Testis (tissue), 3 donors: ENCODE data around the gene GPATCH2L. TPM values are rescaled to one million over a fixed set of nuclear protein-coding genes. Genes with fewer than 3 reads are reported as not detected.

ENCODE experiments used
- DNase-seq: peaks from one replicate; pipeline ENCODE4 v3.0.0-alpha.2; 2019
- H3K27ac ChIP-seq, 2 donors: fragments of 200-600 bp; sonication (generic); one replicate each; pipeline ENCODE4 v1.5.1; 2019
- H3K27me3 ChIP-seq: fragments of 200-600 bp; sonication (generic); one replicate; pipeline ENCODE4 v1.5.1; 2019
- H3K36me3 ChIP-seq: fragments of 200-600 bp; sonication (generic); one replicate; pipeline ENCODE4 v1.5.1; 2017; ENCODE audit warnings: low read depth; ENCODE audit errors: missing control alignments
- H3K4me1 ChIP-seq: fragments of 200-600 bp; sonication (generic); one replicate; pipeline ENCODE4 v1.5.1; 2019
- H3K4me3 ChIP-seq, 2 donors: fragments of 200-600 bp; sonication (generic); one replicate each; pipeline ENCODE4 v1.5.1; 2017 to 2019
- H3K9me3 ChIP-seq: fragments of 200-600 bp; sonication (generic); one replicate; pipeline ENCODE4 v1.5.1; 2017
- POLR2A ChIP-seq: fragments of 450-650 bp; IDR thresholded peaks from one replicate; pipeline ENCODE4 v1.6.1; 2017; ENCODE audit warnings: antibody characterized with exemption, mild to moderate bottlenecking, moderate library complexity
- WGBS, 2 donors: methylation state at CpG; one replicate each; pipeline ENCODE4 v1.1.5; 2018; 5-methylcytosine and 5-hydroxymethylcytosine counted together
- intact Hi-C: fragments of 100-400 bp; cut with DNase I; formaldehyde crosslinking; loops from one replicate; pipeline ENCODE4 v1.15.1; 2023; ENCODE audit warnings: low total_unique reads
- polyA plus RNA-seq: library from polyadenylated mRNA; stranded (reverse); fragments of 350-450 nt; fragmentation: Illumina TruSeq; extraction: RNeasy Lipid Tissue Mini Kit (QIAGEN cat#74804); gene quantifications from one replicate; pipeline ENCODE4 v1.2.3, GENCODE V29; 2014; ENCODE audit warnings: low read depth, low replicate concordance; ENCODE audit not compliant: insufficient read depth
- total RNA-seq, 2 donors: library from RNA; depleted of rRNA; stranded (reverse); fragments of >200 nt; gene quantifications; one replicate each; pipeline ENCODE4 v1.2.3, GENCODE V29; 2016
- TF ChIP-seq, protein P1 (sequence below), 3 experiments: fragments of 450-650 bp in 2 of 3; fragments of 200-600 bp in 1 of 3; sonication (generic) in 1 of 3; IDR thresholded peaks; one replicate each; pipeline ENCODE4 v1.5.1; 2016 to 2019; ENCODE audit warnings: antibody characterized with exemption in 3 of 3, mild to moderate bottlenecking in 2 of 3, moderate library complexity in 1 of 3

The GPATCH2L gene
- total and polyA plus RNA-seq, 3 donors from 2014 or later, result 39.9 to 87.2 (median 74.5) TPM

DNA sequence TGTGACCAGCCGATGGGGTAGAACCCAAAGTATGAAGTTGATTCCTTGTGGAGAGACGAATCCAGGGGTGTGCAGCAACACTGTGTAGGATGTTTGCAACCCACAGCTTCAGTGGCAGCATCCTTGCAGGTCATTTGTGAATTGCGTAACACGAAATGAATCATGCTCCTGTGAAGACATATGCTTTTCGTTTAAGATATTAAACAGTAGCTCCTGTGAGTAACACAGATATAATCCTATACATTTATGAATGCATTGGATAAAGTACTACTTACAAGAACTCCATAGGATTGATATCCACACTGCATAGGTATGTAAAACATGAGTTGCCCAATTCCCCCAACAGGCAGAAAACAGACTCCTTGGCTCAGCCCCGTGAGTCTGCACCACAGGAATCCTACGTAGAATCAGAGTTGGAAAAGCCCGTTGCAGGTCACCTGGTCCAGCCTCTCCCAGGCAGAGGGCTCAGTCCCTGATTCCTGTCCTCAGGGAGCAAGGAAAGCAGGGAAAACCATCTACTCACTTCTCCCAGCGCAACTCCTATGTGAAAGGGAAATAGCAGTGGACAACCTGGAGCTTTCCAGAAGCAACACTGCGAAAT lies 75.8 kb downstream of the GPATCH2L start:
- intact Hi-C loops, result no loop called here
- TF ChIP-seq POLR2A, result no peak
- TF ChIP-seq, protein P1, sequence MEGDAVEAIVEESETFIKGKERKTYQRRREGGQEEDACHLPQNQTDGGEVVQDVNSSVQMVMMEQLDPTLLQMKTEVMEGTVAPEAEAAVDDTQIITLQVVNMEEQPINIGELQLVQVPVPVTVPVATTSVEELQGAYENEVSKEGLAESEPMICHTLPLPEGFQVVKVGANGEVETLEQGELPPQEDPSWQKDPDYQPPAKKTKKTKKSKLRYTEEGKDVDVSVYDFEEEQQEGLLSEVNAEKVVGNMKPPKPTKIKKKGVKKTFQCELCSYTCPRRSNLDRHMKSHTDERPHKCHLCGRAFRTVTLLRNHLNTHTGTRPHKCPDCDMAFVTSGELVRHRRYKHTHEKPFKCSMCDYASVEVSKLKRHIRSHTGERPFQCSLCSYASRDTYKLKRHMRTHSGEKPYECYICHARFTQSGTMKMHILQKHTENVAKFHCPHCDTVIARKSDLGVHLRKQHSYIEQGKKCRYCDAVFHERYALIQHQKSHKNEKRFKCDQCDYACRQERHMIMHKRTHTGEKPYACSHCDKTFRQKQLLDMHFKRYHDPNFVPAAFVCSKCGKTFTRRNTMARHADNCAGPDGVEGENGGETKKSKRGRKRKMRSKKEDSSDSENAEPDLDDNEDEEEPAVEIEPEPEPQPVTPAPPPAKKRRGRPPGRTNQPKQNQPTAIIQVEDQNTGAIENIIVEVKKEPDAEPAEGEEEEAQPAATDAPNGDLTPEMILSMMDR (IDR thresholded peaks at IDR 0.05), result no peak
- no peak overlapping the region for H3K4me3 ChIP-seq
- no peaks in the 10 kb centered on the region for H3K27me3 ChIP-seq
- DNase-seq, result no peak
- H3K4me1 ChIP-seq, result no peaks in the 10 kb centered on the region
- H3K36me3 ChIP-seq, result no peaks in the 10 kb centered on the region
- H3K27ac ChIP-seq, result no peak overlapping the region
- 70% methylated on average over 10 of the region's 10 CpGs for WGBS, 2 donors
- no peaks in the 10 kb centered on the region for H3K9me3 ChIP-seq

DNA sequence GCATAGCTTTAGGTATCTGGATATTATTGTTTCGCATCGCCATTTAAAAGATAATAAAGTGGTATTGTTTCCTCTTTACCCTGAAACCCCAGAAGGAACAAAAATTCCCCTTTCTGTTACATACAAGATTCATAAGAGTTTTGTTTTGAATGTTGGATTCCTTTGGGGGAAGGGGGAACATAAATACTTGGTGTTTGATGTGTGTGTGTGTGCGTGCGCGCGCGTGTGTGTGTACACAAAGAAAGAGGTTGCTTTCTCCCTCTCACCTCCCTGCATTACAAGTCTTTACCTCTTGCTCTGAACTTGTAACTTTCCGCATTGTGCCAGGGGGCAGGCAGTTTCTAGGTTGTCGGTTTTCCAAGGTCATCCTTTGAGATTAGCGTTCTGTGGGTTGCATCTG lies 76.4 kb downstream of the GPATCH2L start:
- Histone ChIP-seq H3K4me1 (no peaks in the 10 kb centered on the region), H3K27ac (no peak overlapping the region), H3K36me3 (no peaks in the 10 kb centered on the region), H3K27me3 (no peaks in the 10 kb centered on the region), H3K9me3 (no peaks in the 10 kb centered on the region), H3K4me3 (no peak overlapping the region)
- no peak for DNase-seq
- WGBS, 2 donors, result 34 to 47% methylated on average over 10 of the region's 10 CpGs
- no peak for TF ChIP-seq POLR2A
- TF ChIP-seq, protein P1 (IDR thresholded peaks at IDR 0.05), result no peak
- intact Hi-C loops, result no loop called here

DNA sequence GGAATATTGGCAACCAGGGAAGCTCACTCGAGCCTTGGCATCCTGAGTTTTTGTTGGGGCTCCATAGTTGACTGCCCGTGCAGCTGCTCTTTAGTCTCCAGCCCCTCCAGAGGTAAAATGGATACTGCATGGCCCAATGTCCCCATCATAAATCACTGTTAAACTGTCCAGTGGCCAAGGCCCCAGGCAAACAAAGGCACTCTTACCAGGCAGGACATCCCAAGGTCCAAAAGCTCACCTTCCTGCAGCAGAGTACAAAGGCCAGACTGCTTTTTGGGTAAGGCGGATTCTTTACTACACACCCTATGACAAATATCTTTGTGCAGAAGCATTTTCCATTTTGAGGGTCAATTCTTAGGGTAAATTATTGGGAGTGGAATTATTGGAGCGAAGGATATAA lies 81.1 kb downstream of the GPATCH2L start:
- WGBS, 2 donors, result 92 to 93% methylated on average over 4 of the region's 4 CpGs
- Histone ChIP-seq H3K4me1 (no peaks in the 10 kb centered on the region), H3K27ac (no peak overlapping the region), H3K36me3 (no peaks in the 10 kb centered on the region), H3K4me3 (no peak overlapping the region), H3K27me3 (no peaks in the 10 kb centered on the region), H3K9me3 (no peaks in the 10 kb centered on the region)
- intact Hi-C loops, result no loop called here
- TF ChIP-seq, protein P1 (IDR thresholded peaks at IDR 0.05), result no peak
- TF ChIP-seq POLR2A, result no peak
- DNase-seq, result no peak

DNA sequence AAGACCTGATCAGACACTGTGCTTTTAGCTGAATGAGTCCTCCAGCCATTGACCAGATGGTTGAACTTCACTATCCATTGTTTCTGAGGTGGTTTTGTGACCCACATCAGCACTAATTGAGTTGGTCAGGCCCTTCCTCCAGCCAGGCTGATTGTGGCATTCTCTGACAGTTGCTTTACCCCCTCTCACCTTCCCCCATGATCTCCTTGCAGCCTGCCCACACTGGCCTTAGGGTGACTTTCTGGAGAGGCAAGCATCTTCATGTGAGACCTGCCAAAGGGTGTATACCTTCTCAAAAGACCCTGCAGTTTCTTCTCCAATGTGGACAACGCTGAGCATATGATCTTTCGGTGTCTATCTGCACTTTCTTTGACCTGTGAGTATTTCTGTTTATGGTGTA lies 83.9 kb downstream of the GPATCH2L start:
- intact Hi-C loops, result no loop called here
- whole genome bisulfite sequencing, 2 donors, result 93 to 98% methylated on average over 2 of the region's 2 CpGs
- Histone ChIP-seq H3K9me3 (no peaks in the 10 kb centered on the region), H3K27ac (no peak overlapping the region), H3K36me3 (no peaks in the 10 kb centered on the region), H3K4me1 (no peaks in the 10 kb centered on the region), H3K4me3 (no peak overlapping the region), H3K27me3 (no peaks in the 10 kb centered on the region)
- DNase-seq, result no peak
- TF ChIP-seq POLR2A, result no peak
- TF ChIP-seq, protein P1 (IDR thresholded peaks at IDR 0.05), result no peak
